HG03432 (cell line): Measurements from ENCODE around the gene CADM1.

Experiments used
- ATAC-seq: cut with Tn5 transposase; IDR thresholded peaks from one replicate; pipeline ENCODE4 v1.9.1; 2021; ENCODE audit warnings: mild to moderate bottlenecking, moderate library complexity; ENCODE audit not compliant: unreplicated experiment

The CADM1 gene

DNA sequence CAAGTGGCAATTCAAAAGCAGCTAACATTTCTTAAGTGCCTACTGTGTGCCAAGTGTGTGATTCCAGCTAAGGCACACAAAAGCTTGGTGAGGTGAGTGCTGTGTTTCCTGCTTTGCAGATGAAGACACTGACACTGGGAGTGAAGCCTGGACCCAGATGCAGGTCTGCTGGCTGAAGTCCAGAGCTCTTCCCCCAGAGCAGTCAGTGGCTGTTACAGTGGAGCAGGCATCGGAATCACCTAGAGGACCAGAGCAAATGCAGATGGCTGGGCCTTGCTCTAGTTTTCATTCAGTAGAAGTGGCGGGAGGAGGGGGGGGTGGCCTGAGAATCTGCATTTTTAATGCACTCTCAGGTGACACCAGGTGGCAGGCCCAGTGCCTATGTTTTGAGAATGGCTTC, 342.3 kb downstream of the CADM1 start:
- no peak for ATAC-seq

DNA sequence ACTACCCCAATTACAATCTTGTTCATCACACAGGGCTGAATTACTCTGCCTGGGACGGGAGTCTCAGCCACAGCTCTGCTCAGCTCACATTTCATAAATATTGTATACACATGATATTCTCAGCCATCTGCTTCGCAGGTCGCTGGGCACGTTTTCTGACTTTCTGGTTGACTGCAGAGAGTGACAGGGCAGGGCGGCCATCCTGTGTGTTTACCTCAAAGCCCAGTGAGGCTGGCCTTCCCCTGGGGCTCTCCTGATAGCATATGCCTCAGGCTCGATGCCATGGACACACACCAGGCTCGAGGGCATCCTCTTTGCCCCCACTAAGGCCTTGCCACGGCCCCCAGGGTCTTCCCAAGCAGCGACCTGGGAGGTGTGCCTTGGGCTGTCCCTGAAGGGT, 345.0 kb downstream of the CADM1 start:
- ATAC-seq = no peak

GRCh38 chr11:115158053-115158452, 346.2 kb downstream of the CADM1 start:
- no peak for ATAC-seq

DNA sequence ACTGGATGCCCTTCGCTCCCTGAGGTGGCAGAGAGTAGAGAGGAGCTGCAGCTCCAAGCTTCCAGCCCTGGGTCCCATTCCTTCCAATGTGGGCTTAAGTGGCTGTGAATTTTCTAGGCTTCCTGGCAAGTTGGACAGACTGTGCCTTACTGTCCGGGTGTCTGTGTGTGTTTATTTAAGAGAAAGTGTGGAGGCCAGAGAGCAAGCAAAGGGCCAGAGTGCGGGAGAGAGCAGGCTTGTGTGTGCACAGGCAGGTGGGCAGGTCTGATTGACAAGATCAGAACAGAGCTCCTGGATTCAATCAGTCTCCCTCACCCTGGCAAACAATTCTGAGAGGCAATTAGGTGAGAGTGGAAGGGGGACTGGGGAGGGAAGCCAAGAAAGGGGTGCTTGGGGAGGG, 347.0 kb downstream of the CADM1 start:
- no peak for ATAC-seq

- ATAC-seq = no peak
Observed at GRCh38 chr11:115155978-115156377, 348.2 kb downstream of the CADM1 start.

GRCh38 chr11:115155320-115155719, 348.9 kb downstream of the CADM1 start:
- no peak for ATAC-seq

- ATAC-seq = no peak
Observed at GRCh38 chr11:115154355-115154736, 349.9 kb downstream of the CADM1 start.

DNA sequence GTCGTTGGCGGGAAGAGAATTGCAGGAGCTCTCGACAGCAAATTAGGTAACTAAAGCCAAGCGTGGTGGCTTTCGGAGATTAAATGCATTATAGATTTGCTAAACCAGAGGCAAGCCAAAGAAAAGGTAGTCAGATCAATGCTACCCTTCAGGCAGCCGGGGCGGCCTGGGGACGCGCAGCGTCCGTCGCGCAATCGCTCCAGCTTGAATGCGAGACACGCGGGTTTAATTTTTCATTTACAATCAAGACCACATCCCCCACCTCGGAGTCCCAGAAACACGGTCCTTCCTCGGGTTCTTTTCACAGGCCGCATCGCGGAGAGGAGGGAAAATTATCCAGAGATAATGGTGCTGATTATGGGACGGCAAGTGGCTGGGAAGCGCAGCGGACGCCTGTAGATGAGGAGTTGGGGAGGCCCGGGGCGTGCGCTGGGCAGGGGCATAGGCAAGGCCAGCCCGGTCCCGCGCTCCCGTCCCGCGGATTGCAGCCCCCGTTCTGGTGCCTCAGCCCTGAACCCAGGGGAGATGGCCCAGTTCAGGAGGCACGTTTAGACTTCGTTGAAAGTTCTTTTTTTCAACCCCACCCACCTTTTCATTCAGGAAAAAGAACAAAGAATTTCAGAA, 350.4 kb downstream of the CADM1 start:
- no peak for ATAC-seq

DNA sequence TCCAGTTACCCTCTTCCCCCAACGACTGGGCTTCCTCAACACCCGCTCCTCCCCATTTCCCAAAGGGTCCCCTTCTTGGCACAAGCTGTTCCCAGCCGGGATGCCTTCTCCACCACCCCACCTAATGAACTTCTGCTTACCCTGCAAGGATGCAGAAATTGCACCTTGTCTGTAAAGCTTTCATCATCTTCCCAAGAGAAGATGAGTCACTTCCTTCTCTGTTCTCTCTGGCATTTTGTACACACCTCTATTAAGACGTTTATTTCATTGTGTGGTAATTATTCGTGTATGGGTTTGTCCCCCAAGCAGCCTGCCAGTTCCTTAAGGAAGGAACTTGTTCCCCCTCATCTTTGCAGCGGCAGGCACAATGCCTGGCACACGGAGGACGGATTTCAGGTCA, 351.1 kb downstream of the CADM1 start:
- no peak for ATAC-seq

- ATAC-seq = no peak
Observed at GRCh38 chr11:115151010-115151409, 353.2 kb downstream of the CADM1 start.

DNA sequence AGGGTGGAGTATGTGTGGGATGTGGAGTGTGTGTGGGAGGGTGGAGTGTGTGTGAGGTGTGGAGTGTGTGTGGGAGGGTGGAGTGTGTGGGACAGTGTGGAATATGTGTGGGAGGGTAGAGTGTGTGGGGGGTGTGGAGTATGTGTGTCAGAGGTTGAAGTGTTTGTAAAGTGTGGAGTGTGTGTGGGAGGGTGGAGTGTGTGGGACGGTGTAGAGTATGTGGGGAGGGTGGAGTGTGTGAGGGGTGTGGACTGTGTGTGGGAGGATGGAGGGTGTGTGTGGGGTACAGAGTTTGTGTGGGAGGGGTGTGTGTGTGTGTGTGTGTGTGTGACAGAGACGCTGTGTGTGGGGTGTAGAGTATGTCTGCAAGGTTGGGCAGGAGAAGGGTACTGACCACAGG, 355.5 kb downstream of the CADM1 start:
- no peak for ATAC-seq

- no peak for ATAC-seq
Observed at GRCh38 chr11:115148101-115148500, 356.1 kb downstream of the CADM1 start.

GRCh38 chr11:115147243-115147807, 356.9 kb downstream of the CADM1 start:
- no peak for ATAC-seq

DNA sequence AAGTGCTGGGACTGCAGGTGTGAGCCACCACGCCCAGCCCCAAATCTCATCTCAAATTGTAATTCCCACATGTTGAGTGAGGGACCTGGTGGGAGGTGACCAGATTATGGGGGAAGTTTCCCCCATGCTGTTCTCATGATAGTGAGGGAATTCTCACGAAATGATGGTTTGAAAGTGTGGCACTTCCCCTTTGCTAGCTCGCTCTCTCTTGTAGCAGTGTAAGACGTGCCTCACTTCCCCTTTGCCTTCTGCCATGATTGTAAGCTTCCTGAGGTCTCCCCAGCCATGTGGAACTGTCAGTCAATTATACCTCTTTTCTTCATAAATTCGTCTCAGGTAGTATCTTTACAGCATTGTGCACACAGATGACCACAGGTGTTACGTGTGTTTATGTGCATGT, 357.8 kb downstream of the CADM1 start:
- ATAC-seq = no peak

GRCh38 chr11:115145324-115145723, 358.9 kb downstream of the CADM1 start:
- ATAC-seq = no peak

GRCh38 chr11:115144914-115145313, 359.3 kb downstream of the CADM1 start:
- no peak for ATAC-seq

GRCh38 chr11:115144014-115144413, 360.2 kb downstream of the CADM1 start:
- no peak for ATAC-seq

DNA sequence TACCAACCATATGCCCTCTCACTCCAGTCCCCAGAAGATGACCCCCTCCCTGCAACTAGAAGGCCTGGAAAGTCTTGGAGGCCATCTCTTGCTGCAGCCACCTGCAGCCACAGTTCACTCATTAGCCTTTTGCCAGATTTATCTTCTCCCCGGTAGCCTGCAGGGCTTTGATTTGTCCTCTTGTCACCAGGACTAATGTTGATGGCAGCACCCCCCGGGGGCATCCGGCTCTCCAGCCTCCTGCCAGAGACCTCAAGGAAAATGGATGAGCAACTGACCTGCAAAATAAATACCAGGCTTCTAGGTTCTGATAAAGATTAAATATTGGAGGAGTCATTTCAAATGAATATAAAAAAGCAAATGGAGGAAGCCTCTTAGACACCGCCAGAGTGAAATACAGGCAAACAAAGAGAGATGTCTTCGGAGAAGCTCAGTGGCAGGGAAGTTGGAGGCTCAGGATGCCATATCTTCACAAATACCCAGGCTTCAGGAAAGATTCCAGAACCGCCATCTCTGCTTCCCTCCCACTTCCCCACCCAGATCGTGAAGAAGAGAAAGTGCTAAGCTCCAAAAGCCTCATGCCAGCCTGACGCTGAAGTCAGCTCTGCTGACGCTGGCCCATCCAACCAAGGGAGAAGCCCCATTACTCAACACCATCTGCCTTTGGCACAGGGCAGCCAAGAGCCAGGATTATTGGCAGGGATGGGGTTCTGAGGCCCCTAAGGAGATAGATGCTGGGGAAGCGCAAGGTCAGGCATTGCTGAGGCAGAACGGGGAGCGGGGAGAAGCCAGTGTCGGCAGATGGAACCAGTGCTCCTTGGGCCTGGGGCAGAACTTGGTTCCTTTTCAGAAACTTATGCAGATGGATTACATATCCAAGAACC, 362.7 kb downstream of the CADM1 start:
- ATAC-seq = no peak

DNA sequence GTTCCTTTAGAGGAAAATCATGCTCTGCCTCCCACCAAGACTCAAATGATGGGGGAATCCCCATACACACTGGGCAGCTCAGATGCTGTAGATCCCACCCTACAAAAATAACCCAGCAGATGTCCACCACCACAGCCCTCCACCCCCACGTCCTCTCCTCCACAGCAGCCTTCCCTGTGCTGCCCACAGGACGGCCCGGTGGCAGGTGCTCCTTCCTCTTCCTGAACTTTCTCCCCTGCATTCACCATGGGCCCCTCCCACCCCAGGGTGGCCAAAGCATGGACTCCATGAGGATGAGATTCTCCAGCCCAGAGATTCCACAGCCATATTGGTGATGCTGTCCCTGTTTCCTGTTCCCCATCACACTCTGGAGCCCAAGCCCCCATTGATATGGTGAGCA, 368.3 kb downstream of the CADM1 start:
- ATAC-seq = no peak

- ATAC-seq = no peak
Observed at GRCh38 chr11:115134926-115135325, 369.3 kb downstream of the CADM1 start.

GRCh38 chr11:115133475-115134209, 370.6 kb downstream of the CADM1 start:
- ATAC-seq = no peak
